Testis (tissue), 2 donors: ENCODE data around the gene UGT1A8.

Experiments
- CTCF ChIP-seq, 3 experiments: fragments of 450-650 bp in 2 of 3; fragments of 200-600 bp in 1 of 3; sonication (generic) in 1 of 3; IDR thresholded peaks; one replicate each; pipeline ENCODE4 v1.5.1; 2016 to 2019; ENCODE audit warnings: antibody characterized with exemption in 3 of 3, mild to moderate bottlenecking in 2 of 3, moderate library complexity in 1 of 3
- POLR2A ChIP-seq: fragments of 450-650 bp; IDR thresholded peaks from one replicate; pipeline ENCODE4 v1.6.1; 2017; ENCODE audit warnings: antibody characterized with exemption, mild to moderate bottlenecking, moderate library complexity

- TF ChIP-seq CTCF (IDR thresholded peaks at IDR 0.05), result no peak
- TF ChIP-seq POLR2A, result no peak
Measured at GRCh38 chr2:233772583-233772982, 155.2 kb downstream of the UGT1A8 start.
